HG02571 (cell line): Measurements from ENCODE around the gene FAN1.
"Not testable (repeated sequence)": the region's sequence is repeated elsewhere in the genome, so short reads cannot be mapped to it uniquely, and the experiment has no call there.

Experiments used
- ATAC-seq: cut with Tn5 transposase; IDR thresholded peaks from one replicate; pipeline ENCODE4 v1.9.1; 2021; ENCODE audit warnings: mild to moderate bottlenecking, moderate library complexity; ENCODE audit not compliant: unreplicated experiment

FAN1 gene

DNA sequence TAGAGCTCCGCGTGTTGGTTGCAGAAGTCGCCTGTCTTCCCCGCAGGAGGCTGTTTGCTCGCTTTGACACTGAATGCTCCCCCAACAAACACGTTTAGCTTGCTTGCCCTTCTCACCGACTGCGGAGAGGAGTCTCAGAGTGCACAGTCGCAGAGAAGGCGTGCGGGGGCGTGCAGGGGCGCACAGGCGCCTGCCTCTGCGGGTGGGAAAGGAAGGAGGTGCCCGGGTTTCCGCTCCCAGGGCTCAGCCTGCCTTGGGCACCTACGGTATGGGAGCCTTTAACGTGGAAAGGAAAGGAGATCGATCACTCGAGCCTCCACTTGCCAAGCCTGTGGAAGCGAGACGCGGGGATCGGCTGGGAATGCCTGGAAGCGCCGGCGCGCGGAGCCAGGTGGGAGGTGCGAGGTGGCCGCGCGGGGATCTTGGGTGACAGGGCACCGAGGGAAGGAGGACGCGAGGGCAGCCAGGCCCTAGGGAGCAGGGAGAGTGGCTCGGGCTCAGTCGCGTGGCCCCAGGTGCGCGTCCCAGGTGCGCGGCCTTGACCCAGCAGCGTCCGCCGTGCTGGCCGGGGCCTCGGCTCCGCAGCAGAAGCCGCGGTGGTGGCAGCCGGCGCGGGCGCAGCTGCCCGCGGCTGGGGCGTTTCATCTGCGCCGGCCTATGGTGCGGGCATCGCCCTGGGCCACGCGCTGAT is at the start of gene FAN1:
FAN1 (plus strand) TSS at position 419 of the 691 bp plus-strand sequence. CDS start 749 bp downstream, outside the sequence.
- peak; percentile 88 for ATAC-seq

DNA sequence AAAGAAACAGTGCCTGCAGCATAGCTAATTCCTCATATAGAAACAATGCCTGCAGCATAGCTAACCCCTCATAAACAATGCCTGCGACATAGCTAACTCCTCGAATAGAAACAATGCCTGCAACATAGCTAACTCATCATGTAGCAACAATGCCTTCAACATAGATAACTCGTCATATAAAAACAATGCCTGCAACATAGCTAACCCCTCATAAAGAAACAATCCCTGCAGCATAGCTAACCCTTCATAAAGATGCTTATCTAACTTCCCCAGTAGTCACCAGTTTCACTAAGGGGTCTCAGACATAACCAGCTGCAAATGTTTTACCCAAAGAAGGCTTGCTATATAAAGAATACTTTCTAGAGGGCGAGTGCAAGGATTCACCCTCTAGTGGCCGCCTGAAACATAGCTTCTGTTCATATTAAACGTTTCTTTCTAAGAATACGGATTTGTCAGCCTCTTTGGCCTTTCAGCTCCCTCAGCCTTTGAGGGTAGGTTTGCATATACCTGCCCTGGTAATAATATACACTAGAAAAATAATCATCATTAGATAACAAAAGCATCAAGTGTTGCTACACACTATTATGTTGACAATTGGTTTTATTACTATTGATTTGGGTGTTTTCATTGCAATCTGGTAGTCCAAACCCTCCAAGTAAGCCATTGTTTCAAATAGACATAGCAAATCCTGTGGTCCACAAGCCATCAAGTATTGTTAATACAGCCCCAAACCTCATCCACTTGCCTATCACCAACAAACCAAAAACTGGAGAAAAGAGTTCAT is 44.4 kb upstream of the FAN1 start:
- ATAC-seq, result no peak

DNA sequence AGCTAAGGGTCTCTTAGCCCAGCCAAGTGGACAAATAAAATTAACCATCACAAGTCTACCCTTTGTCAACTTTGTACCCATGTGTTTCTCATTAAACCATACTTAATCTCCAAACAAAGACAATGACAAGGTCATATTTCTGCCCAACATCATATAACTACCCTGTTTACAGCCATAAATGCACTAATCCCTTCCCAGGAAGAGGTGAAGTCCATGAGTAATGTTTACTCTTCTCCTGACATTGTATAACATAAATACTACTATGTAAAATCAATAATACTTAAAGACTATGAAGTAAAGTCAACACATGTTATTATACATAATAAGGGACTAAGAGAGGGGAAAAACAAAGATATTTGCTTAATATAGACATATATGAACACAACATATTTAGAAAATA is 38.5 kb upstream of the FAN1 start:
- no peak for ATAC-seq

DNA sequence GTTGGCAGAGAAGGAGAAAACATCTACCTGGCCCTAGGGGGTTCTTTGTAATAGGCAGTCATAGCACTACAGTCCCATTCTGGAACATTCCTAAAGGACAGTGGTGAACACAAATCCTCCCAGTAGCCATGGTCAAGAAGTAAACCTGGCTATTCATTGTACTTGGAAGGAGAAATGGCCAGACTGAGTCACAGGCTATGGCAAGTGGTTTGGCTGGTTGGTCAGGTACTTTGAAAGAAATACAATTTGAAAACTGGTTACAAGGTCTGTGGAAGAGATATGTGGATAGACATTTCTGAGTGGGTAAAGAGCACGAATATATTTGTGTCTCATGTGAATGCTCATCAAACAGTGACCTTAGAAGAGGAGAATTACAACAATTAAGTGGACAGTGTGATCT is 33.0 kb upstream of the FAN1 start:
- ATAC-seq, result no peak

DNA sequence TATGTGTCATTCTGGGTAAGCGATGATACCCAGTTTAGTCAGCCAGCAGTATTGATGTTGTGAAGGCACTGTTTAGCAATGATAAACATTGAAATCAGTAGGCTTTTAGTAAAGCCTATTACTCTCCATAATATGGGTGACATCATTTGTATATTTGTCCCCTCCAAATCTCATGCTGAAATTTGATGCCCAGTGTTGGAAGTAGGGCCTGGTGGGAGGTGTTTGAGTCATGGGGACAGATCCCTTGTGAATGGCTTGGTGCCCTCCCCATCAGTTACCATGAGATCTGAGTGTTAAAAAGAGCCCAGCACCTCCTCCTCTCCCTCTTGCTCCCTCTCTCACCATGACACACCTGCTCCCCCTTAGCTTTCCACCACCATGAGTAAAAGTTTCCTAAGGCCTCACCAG is 31.4 kb upstream of the FAN1 start:
- ATAC-seq, result no peak

GRCh38 chr15:30877070-30877469 is 26.6 kb upstream of the FAN1 start:
- ATAC-seq, result no peak

- ATAC-seq, result no peak
Measured at GRCh38 chr15:30878515-30878914, 25.2 kb upstream of the FAN1 start.

GRCh38 chr15:30882849-30883433 is 20.8 kb upstream of the FAN1 start:
- no peak for ATAC-seq

- ATAC-seq, result not testable (repeated sequence)
Measured at GRCh38 chr15:30883666-30884065, 20.0 kb upstream of the FAN1 start.

DNA sequence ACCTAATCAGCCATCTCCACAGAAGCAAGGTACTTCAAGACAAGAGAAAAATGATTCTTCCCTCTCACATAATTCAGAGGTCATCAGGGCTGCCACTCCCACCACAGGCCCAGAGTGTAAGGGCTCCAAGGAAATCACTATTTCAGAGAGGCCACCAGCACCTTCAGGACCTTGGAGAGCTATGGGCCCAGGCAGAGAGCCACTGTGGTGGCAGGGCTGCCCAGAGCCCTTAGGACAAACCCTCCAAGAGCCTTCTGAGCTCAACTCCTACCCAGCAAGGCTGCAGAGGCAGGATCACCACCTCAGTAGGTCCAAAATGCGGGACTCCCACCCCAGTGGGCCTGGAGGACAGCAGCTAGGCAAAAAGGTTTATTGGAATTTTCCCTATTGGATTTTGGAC is 17.9 kb upstream of the FAN1 start:
- ATAC-seq, result no peak

- ATAC-seq, result no peak
Measured at GRCh38 chr15:30889196-30889595, 14.5 kb upstream of the FAN1 start.

DNA sequence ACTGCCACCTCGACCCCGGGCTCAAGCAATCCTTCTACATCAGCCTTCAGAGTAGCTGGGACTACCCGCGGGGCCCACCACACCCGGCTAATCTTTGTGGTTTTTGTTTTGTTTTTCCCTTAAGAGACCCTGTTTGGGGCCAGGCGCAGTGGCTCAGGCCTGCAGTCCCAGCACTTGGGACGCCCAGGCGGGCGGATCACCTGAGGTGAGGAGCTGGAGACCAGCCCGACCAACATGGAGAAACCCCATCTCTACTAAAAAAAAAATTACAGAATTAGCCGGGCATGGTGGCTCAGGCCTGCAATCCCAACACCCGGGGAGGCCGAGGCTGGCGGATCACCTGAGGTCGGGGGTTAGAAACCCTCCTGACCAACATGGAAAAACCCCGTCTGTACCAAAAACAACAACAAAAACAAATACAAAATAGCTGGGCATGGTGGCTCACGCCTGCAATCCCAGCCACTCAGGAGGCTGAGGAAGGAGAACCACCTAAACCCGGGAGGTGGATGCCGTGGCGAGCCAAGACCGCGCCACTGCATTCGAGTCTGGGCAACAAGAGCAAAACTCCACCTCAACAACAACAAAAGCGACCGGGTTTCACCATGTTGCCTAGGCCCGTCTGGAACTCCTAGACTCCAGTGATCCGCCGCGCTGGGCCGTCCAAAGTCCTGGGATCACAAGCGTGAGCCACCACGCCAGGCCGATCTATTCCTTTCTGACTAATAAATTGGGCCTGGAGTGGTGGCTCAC is 8.1 kb upstream of the FAN1 start:
- no peak for ATAC-seq

DNA sequence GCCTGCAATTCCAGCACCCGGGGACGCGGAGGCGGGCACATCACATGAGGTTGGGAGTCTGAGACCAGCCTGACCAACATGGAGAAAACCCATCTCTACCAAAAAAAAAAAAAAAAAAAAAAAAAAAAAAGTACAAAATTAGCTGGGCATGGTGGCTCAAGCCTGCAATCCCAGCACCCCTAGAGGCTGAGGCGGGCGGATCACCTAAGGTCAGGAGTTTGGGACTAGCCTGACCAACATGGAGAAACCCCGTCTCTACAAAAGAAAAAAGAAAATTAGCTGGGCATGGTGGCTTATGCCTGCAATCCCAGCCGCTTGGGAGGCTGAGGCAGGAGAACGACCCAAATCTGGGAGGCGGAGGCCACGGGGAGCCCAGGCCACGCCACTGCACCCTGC is 7.5 kb upstream of the FAN1 start:
- no peak for ATAC-seq

- ATAC-seq, result no peak
Measured at GRCh38 chr15:30901889-30902288, 1.8 kb upstream of the FAN1 start.

DNA sequence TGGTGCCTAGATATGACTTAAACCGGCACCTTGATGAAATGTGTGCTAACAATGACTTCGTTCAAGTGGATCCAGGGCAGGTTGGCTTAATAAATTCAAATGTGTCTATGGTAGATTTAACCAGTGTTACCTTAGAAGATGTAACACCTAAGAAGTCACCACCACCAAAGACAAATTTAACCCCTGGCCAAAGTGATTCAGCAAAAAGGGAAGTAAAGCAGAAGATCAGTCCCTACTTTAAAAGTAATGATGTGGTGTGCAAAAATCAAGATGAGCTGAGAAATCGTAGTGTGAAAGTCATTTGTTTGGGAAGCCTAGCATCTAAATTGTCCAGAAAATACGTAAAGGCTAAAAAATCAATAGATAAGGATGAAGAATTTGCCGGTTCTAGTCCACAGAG is 1.1 kb downstream of the FAN1 start:
- no peak for ATAC-seq

GRCh38 chr15:30905821-30906220 is 2.1 kb downstream of the FAN1 start:
- no peak for ATAC-seq

- no peak for ATAC-seq
Measured at GRCh38 chr15:30906366-30906765, 2.7 kb downstream of the FAN1 start.

- no peak for ATAC-seq
Measured at GRCh38 chr15:30913761-30914160, 10.0 kb downstream of the FAN1 start.

DNA sequence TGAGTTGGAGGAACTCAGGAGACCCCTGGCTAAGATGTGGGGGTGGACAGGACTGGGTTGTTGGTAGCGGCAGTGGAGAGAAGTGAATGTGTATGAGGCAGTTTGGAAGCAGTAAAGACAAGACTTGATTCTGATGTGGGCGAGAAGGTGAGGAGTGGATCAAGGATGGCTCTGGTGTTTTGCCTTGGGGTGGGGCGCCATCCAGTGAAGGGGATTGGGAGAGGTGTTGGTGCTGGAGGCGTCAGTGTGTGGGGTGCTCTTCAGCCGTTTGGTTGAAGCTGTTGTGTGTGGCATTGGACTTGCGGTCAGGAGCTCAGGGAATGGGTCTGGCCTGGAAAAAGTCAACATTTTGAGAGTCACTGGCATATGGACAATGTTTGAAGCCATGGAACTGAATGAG is 13.3 kb downstream of the FAN1 start:
- ATAC-seq, result no peak

- ATAC-seq, result no peak
Measured at GRCh38 chr15:30917675-30918074, 14.0 kb downstream of the FAN1 start.

- no peak for ATAC-seq
Measured at GRCh38 chr15:30918366-30918765, 14.7 kb downstream of the FAN1 start.
